Measurements from ENCODE around the gene GRIK3.

GRCh38 chr1:36922071-36922470 lies 112.2 kb downstream of the GRIK3 start:
- TF ChIP-seq CTCF (IDR thresholded peaks at IDR 0.05) (no peak), POLR2A (IDR thresholded peaks at IDR 0.05) (no peak)

Data from right lobe of liver (tissue), 4 donors.